Tibial nerve (tissue), 4 donors: ENCODE results near the gene ARHGAP26. TPM values are rescaled to one million over a fixed set of nuclear protein-coding genes. Genes with fewer than 3 reads are reported as not detected.

ENCODE experiments used
- DNase-seq, 2 donors: peaks; one replicate each; pipeline ENCODE4 v3.0.0-alpha.2; 2019; ENCODE audit warnings: low spot score in 2 of 2
- H3K27ac ChIP-seq, 4 donors: fragments of 200-600 bp; sonication (generic) in 3 of 4; one replicate each; pipeline ENCODE4 v1.5.1; 2017 to 2019; ENCODE audit warnings: mild to moderate bottlenecking in 1 of 4
- H3K27me3 ChIP-seq, 2 donors: fragments of 200-600 bp; sonication (generic) in 1 of 2; one replicate each; pipeline versions ENCODE4 v1.5.1 to v1.6.0; 2017 to 2019
- H3K36me3 ChIP-seq, 3 donors: fragments of 200-600 bp; sonication (generic); one replicate each; pipeline ENCODE4 v1.5.1; 2018 to 2019
- H3K4me1 ChIP-seq, 4 donors: fragments of 200-600 bp; sonication (generic) in 3 of 4; one replicate each; pipeline ENCODE4 v1.5.1; 2017 to 2019
- H3K4me3 ChIP-seq, 4 donors: fragments of 200-600 bp; sonication (generic) in 3 of 4; one replicate each; pipeline ENCODE4 v1.5.1; 2017 to 2019; ENCODE audit warnings: mild to moderate bottlenecking in 1 of 4, moderate library complexity in 1 of 4
- H3K9me3 ChIP-seq, 4 donors: fragments of 200-600 bp; sonication (generic) in 3 of 4; one replicate each; pipeline ENCODE4 v1.5.1; 2017 to 2019
- EP300 ChIP-seq, 2 donors: sonication (generic); formaldehyde crosslinking; IDR thresholded peaks; one replicate each; pipeline ENCODE4 v1.6.1; 2017; ENCODE audit warnings: antibody characterized with exemption in 2 of 2, mild to moderate bottlenecking in 1 of 2
- POLR2A ChIP-seq, 2 donors: fragments of 450-650 bp; IDR thresholded peaks; one replicate each; pipeline ENCODE4 v1.6.1; 2017; ENCODE audit warnings: antibody characterized with exemption in 2 of 2, mild to moderate bottlenecking in 2 of 2, moderate library complexity in 2 of 2
- WGBS, 2 donors: methylation state at CpG; one replicate each; pipeline ENCODE4 v1.1.5; 2018; 5-methylcytosine and 5-hydroxymethylcytosine counted together
- total RNA-seq, 4 donors: library from RNA; depleted of rRNA; stranded (reverse); fragments of >200 nt; gene quantifications; one replicate each; pipeline ENCODE4 v1.1.0, GENCODE V29; 2016
- TF ChIP-seq, protein P1 (sequence below), 5 experiments: fragments of 200-600 bp in 3 of 5; fragments of 450-650 bp in 2 of 5; sonication (generic) in 3 of 5; IDR thresholded peaks; one replicate each; pipeline ENCODE4 v1.5.1; 2016 to 2019; ENCODE audit warnings: antibody characterized with exemption in 5 of 5, mild to moderate bottlenecking in 3 of 5, moderate library complexity in 2 of 5

The ARHGAP26 gene
- total RNA-seq, 4 donors from 2014 or later: 33.7 to 77.8 (median 57.8) TPM

DNA sequence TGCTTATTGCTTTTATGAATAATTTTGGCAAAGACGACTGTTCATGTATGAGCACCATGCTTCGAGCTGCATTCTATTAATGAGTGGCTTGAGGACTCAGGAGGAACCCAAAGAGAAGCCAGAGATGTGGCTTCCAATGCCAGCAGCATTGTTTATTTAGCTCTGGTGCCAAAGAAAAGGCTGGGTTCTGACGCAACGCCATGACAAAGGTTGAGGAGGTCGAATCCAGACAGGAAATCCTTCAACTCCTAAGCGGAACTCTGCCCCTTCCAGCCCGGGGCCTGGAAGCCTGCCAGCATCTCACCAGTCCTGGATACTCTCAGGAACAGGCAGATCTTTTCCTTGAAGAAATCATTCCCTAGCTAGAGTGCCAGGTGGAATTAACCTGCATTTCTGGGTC is 104.4 kb downstream of the ARHGAP26 start:
- TF ChIP-seq EP300 (IDR thresholded peaks at IDR 0.05) (peak in 1 of 2 donors; percentile 85), POLR2A (IDR thresholded peaks at IDR 0.05) (no peak)
- TF ChIP-seq, protein P1, sequence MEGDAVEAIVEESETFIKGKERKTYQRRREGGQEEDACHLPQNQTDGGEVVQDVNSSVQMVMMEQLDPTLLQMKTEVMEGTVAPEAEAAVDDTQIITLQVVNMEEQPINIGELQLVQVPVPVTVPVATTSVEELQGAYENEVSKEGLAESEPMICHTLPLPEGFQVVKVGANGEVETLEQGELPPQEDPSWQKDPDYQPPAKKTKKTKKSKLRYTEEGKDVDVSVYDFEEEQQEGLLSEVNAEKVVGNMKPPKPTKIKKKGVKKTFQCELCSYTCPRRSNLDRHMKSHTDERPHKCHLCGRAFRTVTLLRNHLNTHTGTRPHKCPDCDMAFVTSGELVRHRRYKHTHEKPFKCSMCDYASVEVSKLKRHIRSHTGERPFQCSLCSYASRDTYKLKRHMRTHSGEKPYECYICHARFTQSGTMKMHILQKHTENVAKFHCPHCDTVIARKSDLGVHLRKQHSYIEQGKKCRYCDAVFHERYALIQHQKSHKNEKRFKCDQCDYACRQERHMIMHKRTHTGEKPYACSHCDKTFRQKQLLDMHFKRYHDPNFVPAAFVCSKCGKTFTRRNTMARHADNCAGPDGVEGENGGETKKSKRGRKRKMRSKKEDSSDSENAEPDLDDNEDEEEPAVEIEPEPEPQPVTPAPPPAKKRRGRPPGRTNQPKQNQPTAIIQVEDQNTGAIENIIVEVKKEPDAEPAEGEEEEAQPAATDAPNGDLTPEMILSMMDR (IDR thresholded peaks at IDR 0.05): no peak
- Histone ChIP-seq H3K27ac (peak overlapping the region in 3 of 4 donors; percentile 5 to 54 (median 18)), H3K27me3 (no peaks in the 10 kb centered on the region), H3K36me3 (no peaks in the 10 kb centered on the region), H3K4me3 (no peak overlapping the region), H3K9me3 (no peaks in the 10 kb centered on the region), H3K4me1 (peaks cover 0 to 82% (median 39%) of the 10 kb centered on the region in 4 donors)
- DNase-seq: peak; percentile 68 to 70
- 29 to 30% methylated on average over 7 of the region's 7 CpGs for WGBS, 2 donors

DNA sequence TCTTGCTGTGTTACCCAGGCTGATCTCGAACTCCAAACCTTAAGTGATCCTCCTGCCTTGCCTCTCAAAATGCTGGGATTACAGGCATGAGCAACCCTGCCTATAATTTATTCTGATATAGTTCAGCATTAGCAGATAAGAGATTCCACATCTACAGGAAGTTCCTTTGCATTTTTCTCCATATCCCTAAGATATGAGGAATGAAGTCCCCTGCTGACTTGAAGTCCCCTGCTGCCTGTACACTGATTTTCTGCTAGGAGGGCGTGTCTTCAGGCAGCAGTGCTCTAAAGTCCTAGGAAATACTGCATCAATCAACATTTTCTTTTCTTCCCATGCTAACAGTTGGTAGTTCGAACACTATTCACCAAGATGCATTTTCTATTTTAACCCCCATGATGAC is 105.8 kb downstream of the ARHGAP26 start:
- TF ChIP-seq, protein P1 (IDR thresholded peaks at IDR 0.05): no peak
- TF ChIP-seq EP300 (IDR thresholded peaks at IDR 0.05): no peak
- TF ChIP-seq POLR2A (IDR thresholded peaks at IDR 0.05): no peak
- peak overlapping the region in 2 of 4 donors; percentile 6 to 71 for H3K27ac ChIP-seq
- peaks cover 0 to 76% (median 34%) of the 10 kb centered on the region in 4 donors for H3K4me1 ChIP-seq
- H3K36me3 ChIP-seq: no peaks in the 10 kb centered on the region
- 79 to 88% methylated on average over 3 of the region's 3 CpGs for WGBS, 2 donors
- DNase-seq: no peak
- no peaks in the 10 kb centered on the region for H3K27me3 ChIP-seq
- H3K9me3 ChIP-seq: no peaks in the 10 kb centered on the region
- H3K4me3 ChIP-seq: no peak overlapping the region

DNA sequence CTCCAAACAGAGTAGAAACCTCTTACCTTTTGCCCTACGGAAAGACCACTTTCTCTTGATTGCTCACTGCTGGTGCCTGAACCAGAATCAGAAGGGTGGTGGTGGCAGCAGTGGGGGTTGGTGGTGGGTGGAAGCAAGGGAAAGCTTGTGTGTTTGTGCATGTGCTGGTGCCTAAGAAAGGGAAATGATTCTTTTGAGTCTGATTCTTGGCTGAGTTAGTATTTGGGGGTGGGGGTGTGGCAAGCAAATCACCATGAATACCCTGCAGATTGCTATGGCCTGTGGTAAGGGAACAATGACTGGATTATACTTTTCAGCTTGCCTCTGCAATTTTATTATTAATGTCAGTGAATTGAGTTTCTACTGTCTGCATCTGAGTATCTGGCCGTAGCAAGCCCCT is 106.6 kb downstream of the ARHGAP26 start:
- TF ChIP-seq EP300 (IDR thresholded peaks at IDR 0.05): peak in 1 of 2 donors; percentile 59
- TF ChIP-seq, protein P1 (IDR thresholded peaks at IDR 0.05): no peak
- no peak for TF ChIP-seq POLR2A (IDR thresholded peaks at IDR 0.05)
- WGBS, 2 donors: 37 to 49% methylated on average over 2 of the region's 2 CpGs
- Histone ChIP-seq H3K27me3 (no peaks in the 10 kb centered on the region), H3K27ac (peak overlapping the region; percentile 27 to 76 (median 60)), H3K9me3 (no peaks in the 10 kb centered on the region), H3K4me1 (peaks cover 0 to 76% (median 30%) of the 10 kb centered on the region in 4 donors), H3K4me3 (no peak overlapping the region), H3K36me3 (no peaks in the 10 kb centered on the region)
- DNase-seq: no peak

DNA sequence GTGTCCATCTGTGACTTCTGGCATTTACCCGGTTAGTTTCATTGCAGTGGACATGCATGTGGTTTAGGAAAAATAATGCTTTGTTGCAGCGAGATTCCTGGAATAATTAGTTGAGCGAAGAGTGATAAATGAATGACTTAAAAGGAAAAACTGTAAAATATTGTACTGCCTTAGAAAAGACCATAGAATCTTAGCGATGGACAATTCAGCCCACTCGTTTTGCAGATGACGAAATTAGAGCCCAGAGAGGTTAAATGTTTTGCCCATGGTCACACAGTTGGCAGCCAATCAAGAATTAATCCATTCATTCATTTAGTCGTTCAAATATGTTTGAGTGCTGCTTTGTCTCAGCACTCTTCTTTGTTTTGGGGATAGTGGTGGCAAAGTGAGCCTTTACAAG is 107.9 kb downstream of the ARHGAP26 start:
- WGBS, 2 donors: 42 to 49% methylated on average over 7 of the region's 7 CpGs
- Histone ChIP-seq H3K27ac (peak overlapping the region in 3 of 4 donors; percentile 48 to 76 (median 71)), H3K4me1 (peaks cover 0 to 76% (median 22%) of the 10 kb centered on the region in 4 donors)

DNA sequence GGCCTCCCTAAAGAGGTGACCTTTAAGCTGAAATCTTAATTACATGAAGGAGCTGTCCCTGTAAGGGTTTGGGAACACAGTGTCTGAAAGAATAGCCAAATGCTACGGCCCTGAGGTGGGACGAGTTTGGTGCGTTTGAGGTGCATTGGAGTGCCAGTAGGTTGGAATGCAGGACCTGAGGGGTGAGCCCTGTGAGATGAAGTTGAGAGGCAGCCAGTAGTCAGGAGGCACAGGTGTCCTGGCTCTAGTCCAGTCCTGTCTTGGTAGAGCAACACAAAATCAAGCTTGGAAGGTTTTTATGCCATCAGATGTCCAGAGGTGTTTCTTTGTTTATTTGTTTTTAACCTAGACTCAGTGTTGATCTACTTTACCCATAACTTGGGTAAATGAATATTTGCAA is 108.5 kb downstream of the ARHGAP26 start:
- H3K36me3 ChIP-seq: no peaks in the 10 kb centered on the region
- DNase-seq: no peak
- 47 to 62% methylated on average over 3 of the region's 3 CpGs for WGBS, 2 donors
- no peaks in the 10 kb centered on the region for H3K27me3 ChIP-seq
- H3K4me1 ChIP-seq: peaks cover 0 to 72% (median 22%) of the 10 kb centered on the region in 4 donors
- H3K9me3 ChIP-seq: no peaks in the 10 kb centered on the region
- no peak overlapping the region for H3K4me3 ChIP-seq
- TF ChIP-seq, protein P1 (IDR thresholded peaks at IDR 0.05): no peak
- TF ChIP-seq EP300 (IDR thresholded peaks at IDR 0.05): no peak
- TF ChIP-seq POLR2A (IDR thresholded peaks at IDR 0.05): no peak
- peak overlapping the region in 3 of 4 donors; percentile 0 to 76 (median 71) for H3K27ac ChIP-seq

More for the DNA sequence above, 107.9 kb downstream of the ARHGAP26 start:
- H3K9me3 ChIP-seq: no peaks in the 10 kb centered on the region
- no peaks in the 10 kb centered on the region for H3K27me3 ChIP-seq
- H3K36me3 ChIP-seq: no peaks in the 10 kb centered on the region
- H3K4me3 ChIP-seq: no peak overlapping the region
- TF ChIP-seq, protein P1 (IDR thresholded peaks at IDR 0.05): no peak
- TF ChIP-seq EP300 (IDR thresholded peaks at IDR 0.05): peak in 1 of 2 donors; percentile 33
- no peak for DNase-seq
